Ureter (tissue), 1 donor: ENCODE measurements around the gene BEX3. TPM values are rescaled to one million over a fixed set of nuclear protein-coding genes. Genes with fewer than 3 reads are reported as not detected.
A peak's percentile ranks its signal among the peaks of the same experiment; 100 is the strongest.
"Not testable (repeated sequence)": the region's sequence is repeated elsewhere in the genome, so short reads cannot be mapped to it uniquely, and the experiment has no call there.

Source experiments
- DNase-seq: peaks from one replicate; pipeline ENCODE4 v3.0.0-alpha.2; 2020; ENCODE audit warnings: low spot score
- total RNA-seq: library from RNA; stranded (reverse); gene quantifications from one replicate; pipeline ENCODE4 v1.2.4, GENCODE V29; 2023
- donor health status: DM: yes; HTN: yes; CAD: no.

The BEX3 gene
- total RNA-seq = 111 TPM

GRCh38 chrX:103376118-103376978, at the start of gene BEX3:
TSS of gene BEX3 (plus strand) at chrX:103376538. CDS start at chrX:103377522, 984 bp downstream.
- DNase-seq = peak; percentile 53

- no peak for DNase-seq
Observed at GRCh38 chrX:103329991-103330390, 46.3 kb upstream of the BEX3 start, which contains the start of gene TCEAL7. TSS of gene TCEAL7 (plus strand) at chrX:103330239. CDS start at chrX:103331404, 1,165 bp downstream.

GRCh38 chrX:103330681-103331288, 45.6 kb upstream of the BEX3 start:
- DNase-seq = no peak

GRCh38 chrX:103338663-103339062, 37.7 kb upstream of the BEX3 start:
- DNase-seq = no peak

- DNase-seq = peak; percentile 57
Observed at GRCh38 chrX:103343105-103343504, 33.2 kb upstream of the BEX3 start.

GRCh38 chrX:103344606-103345005, 31.7 kb upstream of the BEX3 start:
- DNase-seq = no peak

GRCh38 chrX:103347682-103348397, 28.5 kb upstream of the BEX3 start:
- no peak for DNase-seq

- peak; percentile 64 for DNase-seq
Observed at GRCh38 chrX:103356130-103356798, 20.1 kb upstream of the BEX3 start, which contains the start of gene TCEAL9. TSS of gene TCEAL9 (plus strand) at chrX:103356506. CDS start at chrX:103357685, 1,179 bp downstream.

- peak; percentile 53 for DNase-seq
Observed at GRCh38 chrX:103356858-103357257, 19.5 kb upstream of the BEX3 start.

GRCh38 chrX:103357871-103358270, 18.5 kb upstream of the BEX3 start:
- no peak for DNase-seq

GRCh38 chrX:103359605-103360004, 16.7 kb upstream of the BEX3 start:
- DNase-seq = not testable (repeated sequence)

GRCh38 chrX:103360092-103360491, 16.2 kb upstream of the BEX3 start:
- no peak for DNase-seq

GRCh38 chrX:103360916-103361315, 15.4 kb upstream of the BEX3 start:
- no peak for DNase-seq

GRCh38 chrX:103361798-103362197, 14.5 kb upstream of the BEX3 start:
- no peak for DNase-seq

GRCh38 chrX:103362474-103362873, 13.9 kb upstream of the BEX3 start:
- DNase-seq = no peak

GRCh38 chrX:103363046-103363445, 13.3 kb upstream of the BEX3 start:
- no peak for DNase-seq

- DNase-seq = no peak
Observed at GRCh38 chrX:103367502-103367901, 8.8 kb upstream of the BEX3 start.

GRCh38 chrX:103369479-103369878, 6.9 kb upstream of the BEX3 start:
- DNase-seq = no peak

GRCh38 chrX:103372886-103373285, 3.5 kb upstream of the BEX3 start:
- DNase-seq = no peak

- no peak for DNase-seq
Observed at GRCh38 chrX:103373581-103373980, 2.8 kb upstream of the BEX3 start.

- peak; percentile 45 for DNase-seq
Observed at GRCh38 chrX:103376979-103377324, 614 bp downstream of the BEX3 start.

- DNase-seq = no peak
Observed at GRCh38 chrX:103378990-103379389, 2.7 kb downstream of the BEX3 start.
